Measurements from ENCODE around the gene PROX1. TPM values are rescaled to one million over a fixed set of nuclear protein-coding genes. Genes with fewer than 3 reads are reported as not detected.
A peak's percentile ranks its signal among the peaks of the same experiment; 100 is the strongest.

PROX1 gene
- total RNA-seq, 1 experiment from 2014 or later: not detected

DNA sequence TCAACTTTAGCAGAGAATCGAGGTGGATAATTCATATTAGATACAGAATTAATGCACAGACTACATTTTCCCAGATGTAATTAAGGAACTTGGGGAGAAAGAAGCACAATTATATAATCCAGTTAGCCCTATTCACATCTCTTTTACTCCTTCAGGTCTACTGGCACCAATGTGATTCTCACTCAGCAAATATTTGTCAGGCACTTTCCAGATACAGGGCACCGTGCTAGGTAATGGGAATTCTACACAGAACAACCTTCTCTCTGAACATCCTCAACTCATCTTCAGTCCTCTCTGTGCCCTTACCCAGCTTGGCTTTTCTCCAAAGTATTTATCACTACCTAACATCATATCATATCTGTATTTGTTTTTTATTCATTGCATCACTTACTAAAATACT is 15.6 kb upstream of the PROX1 start:
- Histone ChIP-seq H4K20me1 (ENCODE audit: insufficient read depth) (no peaks in the 10 kb centered on the region), H3F3A (ENCODE audit: insufficient read depth, low read depth) (peaks cover 3% of the 10 kb centered on the region; the same call in 1 of the 2 replicates), H3K4me3 (no peak overlapping the region), H3K9me2 (ENCODE audit: insufficient read depth) (no peaks in the 10 kb centered on the region; the same call in none of the 2 replicates), H3K4me2 (no peak overlapping the region), H2AFZ (no peak overlapping the region), H3K27ac (no peak overlapping the region), H3K4me1 (replicated peaks; ENCODE audit: insufficient read depth) (peaks cover 19% of the 10 kb centered on the region), H3K79me2 (ENCODE audit: low read depth) (no peaks in the 10 kb centered on the region), H3K27me3 (ENCODE audit: insufficient read depth, low read depth) (no peaks in the 10 kb centered on the region), H3K9me3 (ENCODE audit: insufficient read depth, low read depth) (0 out of 2 replicates have a peak, but pooled peaks cover 5% of the 10 kb centered on the region), H3K36me3 (ENCODE audit: low read depth) (no peaks in the 10 kb centered on the region)
- intact Hi-C loops (cut with micrococcal nuclease; ENCODE audit: unreplicated experiment): no loop called here
- no peak for TF ChIP-seq EZH2 (IDR thresholded peaks at IDR 0.05; ENCODE audit: low read depth)
- TF ChIP-seq, protein P1, sequence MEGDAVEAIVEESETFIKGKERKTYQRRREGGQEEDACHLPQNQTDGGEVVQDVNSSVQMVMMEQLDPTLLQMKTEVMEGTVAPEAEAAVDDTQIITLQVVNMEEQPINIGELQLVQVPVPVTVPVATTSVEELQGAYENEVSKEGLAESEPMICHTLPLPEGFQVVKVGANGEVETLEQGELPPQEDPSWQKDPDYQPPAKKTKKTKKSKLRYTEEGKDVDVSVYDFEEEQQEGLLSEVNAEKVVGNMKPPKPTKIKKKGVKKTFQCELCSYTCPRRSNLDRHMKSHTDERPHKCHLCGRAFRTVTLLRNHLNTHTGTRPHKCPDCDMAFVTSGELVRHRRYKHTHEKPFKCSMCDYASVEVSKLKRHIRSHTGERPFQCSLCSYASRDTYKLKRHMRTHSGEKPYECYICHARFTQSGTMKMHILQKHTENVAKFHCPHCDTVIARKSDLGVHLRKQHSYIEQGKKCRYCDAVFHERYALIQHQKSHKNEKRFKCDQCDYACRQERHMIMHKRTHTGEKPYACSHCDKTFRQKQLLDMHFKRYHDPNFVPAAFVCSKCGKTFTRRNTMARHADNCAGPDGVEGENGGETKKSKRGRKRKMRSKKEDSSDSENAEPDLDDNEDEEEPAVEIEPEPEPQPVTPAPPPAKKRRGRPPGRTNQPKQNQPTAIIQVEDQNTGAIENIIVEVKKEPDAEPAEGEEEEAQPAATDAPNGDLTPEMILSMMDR (conservative IDR thresholded peaks at IDR 0.05): no peak
- POLR2A ChIA-PET (ENCODE audit: unreplicated experiment): no interaction called here
- BruUV-seq (replicated peaks): no TSS peak
- no peak for DNase-seq
- CTCF ChIA-PET: no interaction called here

DNA sequence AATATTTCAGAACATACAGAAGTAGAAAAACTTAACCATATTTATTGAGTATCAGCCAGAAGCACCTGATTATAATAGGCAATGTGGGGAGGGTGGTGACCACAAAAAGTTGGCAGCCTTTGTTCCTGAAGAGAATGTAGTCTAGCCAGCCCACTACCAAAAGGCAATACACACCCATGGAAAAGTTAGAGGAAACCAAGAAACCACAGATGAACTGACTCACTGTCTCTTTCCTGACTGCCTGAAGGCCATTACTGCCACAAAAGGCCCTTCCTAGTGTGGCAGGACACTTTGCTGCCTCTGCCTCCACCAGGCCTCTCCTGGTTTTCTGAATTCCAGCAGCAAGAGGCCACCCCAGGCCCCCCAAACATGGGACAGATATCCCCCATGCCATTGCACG is 14.6 kb upstream of the PROX1 start:
- Histone ChIP-seq H3F3A (ENCODE audit: insufficient read depth, low read depth) (peaks cover 3% of the 10 kb centered on the region; the same call in 1 of the 2 replicates), H3K9me3 (ENCODE audit: insufficient read depth, low read depth) (0 out of 2 replicates have a peak, but pooled peaks cover 5% of the 10 kb centered on the region), H3K4me2 (peak overlapping the region; percentile 40), H3K36me3 (ENCODE audit: low read depth) (no peaks in the 10 kb centered on the region), H3K27me3 (ENCODE audit: insufficient read depth, low read depth) (no peaks in the 10 kb centered on the region), H3K79me2 (ENCODE audit: low read depth) (no peaks in the 10 kb centered on the region), H3K9me2 (ENCODE audit: insufficient read depth) (no peaks in the 10 kb centered on the region; the same call in none of the 2 replicates), H2AFZ (no peak overlapping the region; the same call in 1 of the 2 replicates), H4K20me1 (ENCODE audit: insufficient read depth) (no peaks in the 10 kb centered on the region), H3K4me3 (no peak overlapping the region), H3K4me1 (replicated peaks; ENCODE audit: insufficient read depth) (peaks cover 19% of the 10 kb centered on the region), H3K27ac (peak overlapping the region; percentile 33; the same call in 1 of the 2 replicates)
- ChIA-PET POLR2A (ENCODE audit: unreplicated experiment) (no interaction called here), CTCF (no interaction called here)
- TF ChIP-seq, protein P1 (conservative IDR thresholded peaks at IDR 0.05): no peak
- TF ChIP-seq EZH2 (IDR thresholded peaks at IDR 0.05; ENCODE audit: low read depth): no peak
- no TSS peak for BruUV-seq (replicated peaks)
- peak in 1 of 2 experiments; percentile 46 for DNase-seq
- intact Hi-C loops (cut with micrococcal nuclease; ENCODE audit: unreplicated experiment): no loop called here

DNA sequence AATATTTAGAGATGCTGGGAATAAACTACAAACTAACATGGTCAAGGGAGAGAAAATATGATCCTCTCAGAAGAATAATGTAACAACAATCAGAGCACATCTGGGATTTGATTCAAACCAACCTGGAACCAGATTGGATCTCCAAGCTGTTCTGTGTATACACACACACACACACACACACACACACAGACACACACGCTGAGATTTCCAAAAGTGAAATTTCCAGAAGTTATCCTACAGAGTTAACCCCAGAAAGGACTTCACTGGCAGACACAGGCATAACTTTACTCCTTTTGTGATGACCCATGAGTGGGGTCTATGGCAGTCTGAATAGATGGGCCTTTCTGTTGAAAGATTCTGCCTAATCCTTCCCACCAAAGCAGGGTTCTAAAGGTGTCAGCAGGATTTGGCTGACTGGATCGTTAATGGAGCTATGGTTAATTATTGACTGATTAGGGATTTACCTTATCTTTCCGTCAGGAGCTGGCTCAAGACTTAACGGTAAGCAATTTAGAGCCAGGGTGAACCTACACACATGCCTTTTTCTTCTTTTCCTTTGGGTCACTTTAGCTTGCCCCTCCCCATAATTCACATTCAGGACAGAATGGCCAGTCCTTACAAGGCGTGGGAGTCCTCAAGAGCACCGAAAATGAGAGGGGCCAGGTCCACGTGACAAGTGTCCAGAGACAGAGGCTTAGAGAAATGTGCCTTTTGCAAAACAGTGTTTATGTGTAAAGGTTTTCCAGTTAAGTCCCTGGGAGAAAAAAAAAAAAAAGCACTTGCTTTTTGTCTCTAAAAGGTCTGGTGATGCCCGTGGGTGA is 10.9 kb upstream of the PROX1 start:
- no TSS peak for BruUV-seq (replicated peaks)
- no peak overlapping the region for H2AFZ ChIP-seq
- H3K4me2 ChIP-seq: no peak overlapping the region
- H3K4me1 ChIP-seq (replicated peaks; ENCODE audit: insufficient read depth): peaks cover 19% of the 10 kb centered on the region
- no peak overlapping the region for H3K4me3 ChIP-seq
- CTCF ChIA-PET: no interaction called here
- no peaks in the 10 kb centered on the region; the same call in none of the 2 replicates for H3K9me2 ChIP-seq (ENCODE audit: insufficient read depth)
- no peaks in the 10 kb centered on the region for H4K20me1 ChIP-seq (ENCODE audit: insufficient read depth)
- H3K79me2 ChIP-seq (ENCODE audit: low read depth): no peaks in the 10 kb centered on the region
- intact Hi-C loops (cut with micrococcal nuclease; ENCODE audit: unreplicated experiment): no loop called here
- POLR2A ChIA-PET (ENCODE audit: unreplicated experiment): no interaction called here
- no peaks in the 10 kb centered on the region for H3K36me3 ChIP-seq (ENCODE audit: low read depth)
- H3K27ac ChIP-seq: no peak overlapping the region
- no peaks in the 10 kb centered on the region for H3K27me3 ChIP-seq (ENCODE audit: insufficient read depth, low read depth)
- peaks cover 3% of the 10 kb centered on the region; the same call in 1 of the 2 replicates for H3F3A ChIP-seq (ENCODE audit: insufficient read depth, low read depth)
- TF ChIP-seq, protein P1 (conservative IDR thresholded peaks at IDR 0.05): no peak
- no peak for TF ChIP-seq EZH2 (IDR thresholded peaks at IDR 0.05; ENCODE audit: low read depth)
- H3K9me3 ChIP-seq (ENCODE audit: insufficient read depth, low read depth): 0 out of 2 replicates have a peak, but pooled peaks cover 5% of the 10 kb centered on the region
- DNase-seq: no peak
